IPS DF 19.7 (cell line): ENCODE data around the gene FGD5.

Experiments used
- DNase-seq: peaks from one replicate; pipeline ENCODE4 v3.0.0-alpha.2; 2013; ENCODE audit warnings: low read depth, low spot score

FGD5 gene

GRCh38 chr3:14824646-14825045 is 5.9 kb downstream of the FGD5 start:
- no peak for DNase-seq

- no peak for DNase-seq
These were observed 7.3 kb downstream of the FGD5 start for GRCh38 chr3:14826069-14826468.

DNA sequence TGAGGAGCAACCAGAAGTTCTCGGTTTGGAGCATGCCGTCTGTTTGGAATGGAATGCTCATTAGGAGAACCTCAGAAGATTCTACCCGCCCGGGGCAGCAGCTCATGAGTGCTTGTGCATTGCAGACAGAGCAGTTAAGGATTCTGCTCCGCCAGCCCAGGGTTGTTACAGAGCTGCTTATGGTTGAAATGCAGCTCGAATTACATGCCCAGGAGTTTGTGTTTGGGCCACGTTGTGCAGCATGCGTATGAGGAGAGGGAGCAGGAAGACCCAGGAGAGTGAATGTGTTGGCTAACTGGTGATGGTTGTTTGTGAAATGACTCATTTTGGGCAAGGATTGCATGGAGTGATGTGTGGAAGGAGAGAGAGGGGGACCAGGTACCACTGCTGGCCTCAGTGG is 9.0 kb downstream of the FGD5 start:
- DNase-seq, result no peak

DNA sequence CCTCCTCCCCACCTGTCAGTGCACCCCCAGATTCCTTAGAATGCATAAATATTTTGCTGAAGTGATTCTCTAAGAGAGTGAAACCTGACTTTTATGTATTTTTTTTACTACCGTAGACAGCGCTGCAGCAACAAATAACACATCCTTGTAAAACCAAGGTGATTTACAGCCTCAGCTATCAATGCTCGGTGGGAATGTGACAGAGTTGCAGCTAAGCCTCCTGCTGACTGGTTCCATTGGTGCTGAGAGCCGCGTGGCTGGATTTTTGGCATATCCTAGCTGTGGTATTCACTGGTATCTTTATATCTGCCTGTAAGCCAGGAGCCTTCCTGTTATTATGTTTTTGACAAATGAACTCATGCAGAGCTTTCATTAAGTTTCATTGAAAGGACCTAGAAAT is 11.0 kb downstream of the FGD5 start:
- DNase-seq, result no peak

- no peak for DNase-seq
These were observed 13.2 kb downstream of the FGD5 start for GRCh38 chr3:14831916-14832450.

DNA sequence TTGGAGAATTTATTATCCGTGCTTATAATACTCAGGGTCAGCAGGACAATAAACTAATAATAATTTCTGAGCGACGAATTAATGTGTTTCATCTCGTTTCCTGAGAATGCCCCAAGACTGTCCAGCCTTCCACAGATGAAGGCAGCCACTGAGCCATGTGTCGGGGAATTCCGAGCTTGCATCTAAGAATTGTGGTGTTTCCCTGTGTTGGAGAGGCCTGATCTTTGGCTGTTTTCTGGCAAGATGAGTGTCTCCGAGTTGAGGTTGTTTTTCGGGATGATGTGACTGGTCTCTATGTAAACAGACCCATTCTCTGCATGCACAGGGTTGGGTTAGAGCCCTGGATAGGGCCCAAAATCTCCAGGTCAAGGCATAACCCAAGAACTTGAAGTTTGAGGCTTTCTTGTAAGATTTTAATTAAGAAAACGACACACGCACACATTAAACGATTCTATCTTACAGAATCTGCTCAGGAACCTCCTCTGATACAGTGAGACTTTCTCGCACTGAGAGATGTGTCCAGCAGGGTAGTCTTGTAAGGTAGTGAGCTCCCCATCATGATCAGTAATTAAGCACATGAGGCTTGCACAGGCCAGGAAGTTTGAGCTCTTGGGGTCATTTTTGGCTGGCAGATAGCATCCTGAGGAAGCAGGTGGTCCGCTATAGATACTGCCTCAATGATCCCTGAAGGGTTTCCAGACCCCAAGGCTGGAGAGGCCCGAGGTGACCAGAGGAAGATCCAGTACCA is 14.4 kb downstream of the FGD5 start:
- DNase-seq, result no peak

DNA sequence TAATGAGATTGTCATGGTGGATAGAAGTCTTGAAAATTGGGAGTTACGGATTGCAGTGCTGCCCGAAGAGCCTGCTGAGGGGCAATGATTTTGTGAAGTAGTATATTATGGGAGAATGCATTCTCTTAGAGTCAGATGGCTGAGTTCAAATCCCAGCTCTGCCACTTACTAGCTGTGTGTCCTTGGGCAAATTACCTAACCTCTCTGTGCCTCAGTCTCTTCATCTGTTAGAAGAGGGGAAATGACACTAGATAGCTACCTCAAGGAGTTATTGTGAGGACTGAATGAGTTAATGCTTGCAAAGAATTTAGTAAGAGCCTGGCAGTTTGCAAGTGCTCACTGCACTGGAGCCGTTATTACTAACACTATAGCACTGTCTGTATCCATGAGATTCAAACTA is 15.4 kb downstream of the FGD5 start:
- DNase-seq, result no peak

- DNase-seq, result no peak
These were observed 16.2 kb downstream of the FGD5 start for GRCh38 chr3:14834807-14835466.

- no peak for DNase-seq
These were observed 17.3 kb downstream of the FGD5 start for GRCh38 chr3:14836049-14836468.

- no peak for DNase-seq
These were observed 18.6 kb downstream of the FGD5 start for GRCh38 chr3:14837186-14837877.

DNA sequence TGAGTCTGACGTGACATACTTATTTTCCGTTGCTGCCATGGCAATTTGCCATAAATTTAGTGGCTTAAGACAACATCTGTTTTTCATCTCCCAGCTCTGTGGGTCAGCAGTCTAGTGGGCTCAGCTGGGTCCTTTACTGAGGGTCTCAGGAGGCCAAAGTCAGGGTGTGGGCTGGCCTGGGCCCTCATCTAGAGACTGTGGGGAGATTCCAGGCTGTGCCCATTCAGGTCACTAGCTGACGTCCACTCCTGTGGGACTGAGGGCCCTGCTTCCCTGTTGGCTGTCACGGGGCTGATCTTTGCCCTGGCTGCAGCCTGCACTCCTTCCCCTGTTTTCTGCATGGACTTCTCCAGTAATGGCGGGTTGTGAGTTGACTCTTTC is 19.1 kb downstream of the FGD5 start:
- no peak for DNase-seq

- DNase-seq, result no peak
These were observed 20.5 kb downstream of the FGD5 start for GRCh38 chr3:14839236-14839635.

- DNase-seq, result no peak
These were observed 23.1 kb downstream of the FGD5 start for GRCh38 chr3:14841836-14842235.

DNA sequence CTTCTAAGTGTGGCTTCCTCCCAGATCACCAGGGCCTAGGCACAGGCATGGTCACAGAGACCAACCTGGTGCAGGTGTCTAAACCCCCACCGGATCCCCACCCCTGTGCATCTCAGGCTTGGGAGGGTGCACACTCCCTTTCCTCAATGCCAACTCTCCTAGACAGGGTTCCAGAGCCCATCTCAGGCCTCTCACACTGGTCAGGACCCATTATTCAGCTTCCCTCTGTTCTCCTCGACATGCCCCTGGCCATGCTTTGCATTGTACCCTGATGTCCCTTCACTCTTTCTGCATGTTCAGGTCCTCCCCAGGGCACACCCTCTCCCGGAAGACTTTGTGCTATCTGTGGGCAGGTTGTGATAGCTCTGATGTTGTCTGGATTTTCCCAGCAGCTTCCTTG is 23.5 kb downstream of the FGD5 start:
- DNase-seq, result no peak

- DNase-seq, result no peak
These were observed 24.6 kb downstream of the FGD5 start for GRCh38 chr3:14843321-14843720.

DNA sequence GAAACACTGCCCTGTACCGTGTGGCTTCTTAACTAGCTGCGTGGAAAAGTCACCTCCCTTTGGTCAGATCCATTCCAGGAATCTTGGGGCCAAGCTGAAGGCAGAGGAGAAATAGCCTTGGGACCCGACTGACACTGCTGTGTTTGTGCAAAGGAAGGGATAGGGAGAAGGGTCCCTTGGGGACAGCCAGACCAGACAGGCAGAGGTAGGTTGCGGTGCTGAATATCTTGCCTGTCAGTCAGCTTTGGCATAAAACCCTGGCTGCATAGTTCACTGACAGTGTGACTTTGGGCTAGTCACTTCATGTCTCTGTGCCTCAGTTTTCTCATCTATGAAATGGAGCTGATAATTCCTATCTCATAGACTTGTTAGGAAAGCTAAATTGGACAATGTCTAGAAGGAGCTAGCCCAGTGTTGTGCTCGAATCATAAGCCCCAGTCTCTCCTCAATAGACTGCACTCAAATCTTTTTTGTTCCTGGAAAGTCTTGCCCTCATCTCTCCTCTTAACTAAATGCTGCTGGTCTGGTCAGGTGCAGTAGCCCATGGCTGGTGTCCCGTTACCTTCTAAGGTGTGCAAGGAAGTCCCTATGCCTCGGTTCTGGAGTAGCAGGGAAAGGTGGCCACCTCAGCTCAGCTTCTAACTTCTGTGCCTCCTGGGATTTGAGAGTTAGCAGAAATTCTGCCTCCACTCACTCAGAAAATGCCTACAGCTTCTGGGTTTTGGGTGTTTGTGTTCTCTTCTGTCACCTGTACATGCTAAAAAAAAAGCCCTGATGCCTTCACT is 25.8 kb downstream of the FGD5 start:
- no peak for DNase-seq

DNA sequence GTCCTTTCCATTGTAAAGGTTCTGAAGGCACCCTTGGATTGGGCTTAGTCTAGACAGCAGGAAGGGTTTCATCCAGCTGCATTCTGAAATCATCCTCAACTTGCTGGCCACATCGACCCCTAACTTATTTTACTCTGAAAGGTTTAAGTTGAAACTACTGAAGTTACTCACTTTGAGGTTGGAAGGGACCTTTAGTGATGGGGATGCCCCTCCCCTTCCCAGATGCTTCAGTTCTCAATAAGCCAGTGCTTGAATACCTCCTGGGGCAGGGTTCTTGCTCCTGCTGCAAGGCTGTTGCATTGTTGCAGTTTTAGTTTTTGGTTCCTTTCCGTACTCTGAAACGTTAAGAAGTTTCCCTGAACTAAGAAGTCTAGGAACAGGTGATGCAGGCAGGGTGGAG is 26.4 kb downstream of the FGD5 start:
- no peak for DNase-seq

- DNase-seq, result no peak
These were observed 27.1 kb downstream of the FGD5 start for GRCh38 chr3:14845826-14846225.

GRCh38 chr3:14846226-14846880 is 27.6 kb downstream of the FGD5 start:
- DNase-seq, result no peak

GRCh38 chr3:14847613-14848541 is 29.1 kb downstream of the FGD5 start:
- DNase-seq, result peak; percentile 61
